Measurements from ENCODE around the gene LAYN.

GRCh38 chr11:111548525-111548924, 8.0 kb downstream of the LAYN start:
- TF ChIP-seq POLR2A (IDR thresholded peaks at IDR 0.05; ENCODE audit: low read depth, low read length) = no peak
- no peak for TF ChIP-seq TAF1 (IDR thresholded peaks at IDR 0.05; ENCODE audit: borderline replicate concordance, low read depth, low read length)
